ENCODE measurements around the gene SEMA4C.

- TF ChIP-seq, protein P1, sequence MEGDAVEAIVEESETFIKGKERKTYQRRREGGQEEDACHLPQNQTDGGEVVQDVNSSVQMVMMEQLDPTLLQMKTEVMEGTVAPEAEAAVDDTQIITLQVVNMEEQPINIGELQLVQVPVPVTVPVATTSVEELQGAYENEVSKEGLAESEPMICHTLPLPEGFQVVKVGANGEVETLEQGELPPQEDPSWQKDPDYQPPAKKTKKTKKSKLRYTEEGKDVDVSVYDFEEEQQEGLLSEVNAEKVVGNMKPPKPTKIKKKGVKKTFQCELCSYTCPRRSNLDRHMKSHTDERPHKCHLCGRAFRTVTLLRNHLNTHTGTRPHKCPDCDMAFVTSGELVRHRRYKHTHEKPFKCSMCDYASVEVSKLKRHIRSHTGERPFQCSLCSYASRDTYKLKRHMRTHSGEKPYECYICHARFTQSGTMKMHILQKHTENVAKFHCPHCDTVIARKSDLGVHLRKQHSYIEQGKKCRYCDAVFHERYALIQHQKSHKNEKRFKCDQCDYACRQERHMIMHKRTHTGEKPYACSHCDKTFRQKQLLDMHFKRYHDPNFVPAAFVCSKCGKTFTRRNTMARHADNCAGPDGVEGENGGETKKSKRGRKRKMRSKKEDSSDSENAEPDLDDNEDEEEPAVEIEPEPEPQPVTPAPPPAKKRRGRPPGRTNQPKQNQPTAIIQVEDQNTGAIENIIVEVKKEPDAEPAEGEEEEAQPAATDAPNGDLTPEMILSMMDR (IDR thresholded peaks at IDR 0.05) = no peak
- TF ChIP-seq POLR2AphosphoS5 (IDR thresholded peaks at IDR 0.05; ENCODE audit: low read depth, low read length) = no peak
- TF ChIP-seq, protein P2, sequence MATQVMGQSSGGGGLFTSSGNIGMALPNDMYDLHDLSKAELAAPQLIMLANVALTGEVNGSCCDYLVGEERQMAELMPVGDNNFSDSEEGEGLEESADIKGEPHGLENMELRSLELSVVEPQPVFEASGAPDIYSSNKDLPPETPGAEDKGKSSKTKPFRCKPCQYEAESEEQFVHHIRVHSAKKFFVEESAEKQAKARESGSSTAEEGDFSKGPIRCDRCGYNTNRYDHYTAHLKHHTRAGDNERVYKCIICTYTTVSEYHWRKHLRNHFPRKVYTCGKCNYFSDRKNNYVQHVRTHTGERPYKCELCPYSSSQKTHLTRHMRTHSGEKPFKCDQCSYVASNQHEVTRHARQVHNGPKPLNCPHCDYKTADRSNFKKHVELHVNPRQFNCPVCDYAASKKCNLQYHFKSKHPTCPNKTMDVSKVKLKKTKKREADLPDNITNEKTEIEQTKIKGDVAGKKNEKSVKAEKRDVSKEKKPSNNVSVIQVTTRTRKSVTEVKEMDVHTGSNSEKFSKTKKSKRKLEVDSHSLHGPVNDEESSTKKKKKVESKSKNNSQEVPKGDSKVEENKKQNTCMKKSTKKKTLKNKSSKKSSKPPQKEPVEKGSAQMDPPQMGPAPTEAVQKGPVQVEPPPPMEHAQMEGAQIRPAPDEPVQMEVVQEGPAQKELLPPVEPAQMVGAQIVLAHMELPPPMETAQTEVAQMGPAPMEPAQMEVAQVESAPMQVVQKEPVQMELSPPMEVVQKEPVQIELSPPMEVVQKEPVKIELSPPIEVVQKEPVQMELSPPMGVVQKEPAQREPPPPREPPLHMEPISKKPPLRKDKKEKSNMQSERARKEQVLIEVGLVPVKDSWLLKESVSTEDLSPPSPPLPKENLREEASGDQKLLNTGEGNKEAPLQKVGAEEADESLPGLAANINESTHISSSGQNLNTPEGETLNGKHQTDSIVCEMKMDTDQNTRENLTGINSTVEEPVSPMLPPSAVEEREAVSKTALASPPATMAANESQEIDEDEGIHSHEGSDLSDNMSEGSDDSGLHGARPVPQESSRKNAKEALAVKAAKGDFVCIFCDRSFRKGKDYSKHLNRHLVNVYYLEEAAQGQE (IDR thresholded peaks at IDR 0.05; ENCODE audit: insufficient read depth in 1 of 2, low read depth in 2 of 2, low read length in 1 of 2) = no peak
- no peak for TF ChIP-seq TCF7L2 (IDR thresholded peaks at IDR 0.05; ENCODE audit: low read depth, low read length)
Measured at GRCh38 chr2:96918092-96918753, 48.3 kb upstream of the SEMA4C start.
